ENCODE data around the gene POLR3B.
"Not testable (repeated sequence)": the region's sequence is repeated elsewhere in the genome, so short reads cannot be mapped to it uniquely, and the experiment has no call there.

POLR3B gene

GRCh38 chr12:106357549-106358395 lies at the start of gene POLR3B:
POLR3B (plus strand) TSS chr12:106357748; CDS start chr12:106357880, 132 bp downstream.
- peak; percentile 95 for DNase-seq (ENCODE audit: low read depth)

- DNase-seq (ENCODE audit: low read depth): no peak
Measured at GRCh38 chr12:106308121-106308520, 49.4 kb upstream of the POLR3B start.

GRCh38 chr12:106308611-106309010 lies 48.9 kb upstream of the POLR3B start:
- no peak for DNase-seq (ENCODE audit: low read depth)

- no peak for DNase-seq (ENCODE audit: low read depth)
Measured at GRCh38 chr12:106309671-106310505, 47.7 kb upstream of the POLR3B start.

- DNase-seq (ENCODE audit: low read depth): no peak
Measured at GRCh38 chr12:106310687-106311086, 46.9 kb upstream of the POLR3B start.

GRCh38 chr12:106311139-106311538 lies 46.4 kb upstream of the POLR3B start:
- DNase-seq (ENCODE audit: low read depth): no peak

- DNase-seq (ENCODE audit: low read depth): not testable (repeated sequence)
Measured at GRCh38 chr12:106313413-106313812, 44.1 kb upstream of the POLR3B start.

- DNase-seq (ENCODE audit: low read depth): no peak
Measured at GRCh38 chr12:106315523-106315922, 42.0 kb upstream of the POLR3B start.

GRCh38 chr12:106317406-106318082 lies 40.0 kb upstream of the POLR3B start:
- no peak for DNase-seq (ENCODE audit: low read depth)

- DNase-seq (ENCODE audit: low read depth): no peak
Measured at GRCh38 chr12:106321139-106321850, 36.3 kb upstream of the POLR3B start.

- DNase-seq (ENCODE audit: low read depth): no peak
Measured at GRCh38 chr12:106323537-106323936, 34.0 kb upstream of the POLR3B start.

GRCh38 chr12:106327309-106327869 lies 30.2 kb upstream of the POLR3B start:
- DNase-seq (ENCODE audit: low read depth): no peak

GRCh38 chr12:106328735-106329134 lies 28.8 kb upstream of the POLR3B start:
- DNase-seq (ENCODE audit: low read depth): no peak

- DNase-seq (ENCODE audit: low read depth): no peak
Measured at GRCh38 chr12:106329231-106329982, 28.1 kb upstream of the POLR3B start.

- no peak for DNase-seq (ENCODE audit: low read depth)
Measured at GRCh38 chr12:106331599-106331998, 25.9 kb upstream of the POLR3B start.

- DNase-seq (ENCODE audit: low read depth): no peak
Measured at GRCh38 chr12:106332536-106332935, 25.0 kb upstream of the POLR3B start.

- no peak for DNase-seq (ENCODE audit: low read depth)
Measured at GRCh38 chr12:106333010-106333409, 24.5 kb upstream of the POLR3B start.

- DNase-seq (ENCODE audit: low read depth): no peak
Measured at GRCh38 chr12:106333756-106334155, 23.8 kb upstream of the POLR3B start.

- no peak for DNase-seq (ENCODE audit: low read depth)
Measured at GRCh38 chr12:106341086-106341877, 16.3 kb upstream of the POLR3B start.
